Stimulated activated memory B cell treated with anti-CD40 and anti-IgM and Interleukin-4, amounts not matched to agents 10 μg/mL and 1 μg/mL and 100 μg/mL, for 72 hours (primary cell): Measurements from ENCODE around the gene LYRM2.

Source experiments
- ATAC-seq: fragments of 150-1000 bp; cut with Tn5 transposase; 2 replicates; pipeline ENCODE4 v1.10.0; 2021
- H3K27ac Mint-ChIP-seq: one replicate; pipeline ENCODE4 v1.8.0; 2022; ENCODE audit warnings: mild to moderate bottlenecking, mixed read lengths
- H3K27me3 Mint-ChIP-seq: one replicate; pipeline ENCODE4 v1.8.0; 2022; ENCODE audit warnings: mixed read lengths
- H3K36me3 Mint-ChIP-seq: one replicate; pipeline ENCODE4 v1.8.0; 2022; ENCODE audit warnings: mixed read lengths
- H3K4me1 Mint-ChIP-seq: one replicate; pipeline ENCODE4 v1.8.0; 2022; ENCODE audit warnings: mixed read lengths
- H3K4me3 Mint-ChIP-seq: one replicate; pipeline ENCODE4 v1.8.0; 2022; ENCODE audit warnings: mild to moderate bottlenecking, moderate library complexity, mixed read lengths
- H3K9me3 Mint-ChIP-seq: one replicate; pipeline ENCODE4 v1.8.0; 2022; ENCODE audit warnings: mixed read lengths

Gene LYRM2

GRCh38 chr6:89619567-89619966 is 19.0 kb downstream of the LYRM2 start:
- no peak overlapping the region for H3K4me3 Mint-ChIP-seq
- H3K27ac Mint-ChIP-seq: no peak overlapping the region
- H3K36me3 Mint-ChIP-seq: peaks cover 28% of the 10 kb centered on the region
- ATAC-seq: no peak
- H3K9me3 Mint-ChIP-seq: no peaks in the 10 kb centered on the region
- peaks cover 6% of the 10 kb centered on the region for H3K4me1 Mint-ChIP-seq
- H3K27me3 Mint-ChIP-seq: no peaks in the 10 kb centered on the region

- Mint-ChIP-seq H3K27me3 (no peaks in the 10 kb centered on the region), H3K4me3 (no peak overlapping the region), H3K9me3 (no peaks in the 10 kb centered on the region), H3K27ac (no peak overlapping the region), H3K36me3 (peaks cover 20% of the 10 kb centered on the region), H3K4me1 (no peaks in the 10 kb centered on the region)
- ATAC-seq: no peak
Measured at GRCh38 chr6:89618026-89618425, 20.5 kb downstream of the LYRM2 start.

GRCh38 chr6:89616531-89616930 is 22.0 kb downstream of the LYRM2 start:
- Mint-ChIP-seq H3K4me1 (no peaks in the 10 kb centered on the region), H3K27me3 (no peaks in the 10 kb centered on the region), H3K4me3 (no peak overlapping the region), H3K36me3 (peaks cover 14% of the 10 kb centered on the region), H3K27ac (no peak overlapping the region), H3K9me3 (no peaks in the 10 kb centered on the region)
- ATAC-seq: no peak

GRCh38 chr6:89615882-89616281 is 22.7 kb downstream of the LYRM2 start:
- Mint-ChIP-seq H3K27me3 (no peaks in the 10 kb centered on the region), H3K4me1 (no peaks in the 10 kb centered on the region), H3K27ac (no peak overlapping the region), H3K4me3 (no peak overlapping the region), H3K9me3 (no peaks in the 10 kb centered on the region), H3K36me3 (peaks cover 14% of the 10 kb centered on the region)
- ATAC-seq: no peak

GRCh38 chr6:89613790-89614189 is 24.8 kb downstream of the LYRM2 start:
- ATAC-seq: no peak
- H3K27ac Mint-ChIP-seq: no peak overlapping the region

GRCh38 chr6:89612121-89612520 is 26.4 kb downstream of the LYRM2 start:
- H3K27me3 Mint-ChIP-seq: no peaks in the 10 kb centered on the region
- H3K36me3 Mint-ChIP-seq: peaks cover 3% of the 10 kb centered on the region
- H3K27ac Mint-ChIP-seq: no peak overlapping the region
- no peaks in the 10 kb centered on the region for H3K4me1 Mint-ChIP-seq
- no peak for ATAC-seq
- H3K4me3 Mint-ChIP-seq: no peak overlapping the region
- H3K9me3 Mint-ChIP-seq: no peaks in the 10 kb centered on the region

More at GRCh38 chr6:89613790-89614189, 24.8 kb downstream of the LYRM2 start:
- Mint-ChIP-seq H3K36me3 (peaks cover 14% of the 10 kb centered on the region), H3K4me1 (no peaks in the 10 kb centered on the region), H3K9me3 (no peaks in the 10 kb centered on the region), H3K27me3 (no peaks in the 10 kb centered on the region), H3K4me3 (no peak overlapping the region)

- Mint-ChIP-seq H3K27ac (no peak overlapping the region), H3K36me3 (no peaks in the 10 kb centered on the region), H3K9me3 (no peaks in the 10 kb centered on the region), H3K27me3 (no peaks in the 10 kb centered on the region), H3K4me1 (no peaks in the 10 kb centered on the region), H3K4me3 (no peak overlapping the region)
- ATAC-seq: no peak
Measured at GRCh38 chr6:89611666-89612065, 26.9 kb downstream of the LYRM2 start.

- Mint-ChIP-seq H3K27ac (no peak overlapping the region), H3K4me1 (no peaks in the 10 kb centered on the region), H3K27me3 (no peaks in the 10 kb centered on the region), H3K4me3 (no peak overlapping the region), H3K36me3 (no peaks in the 10 kb centered on the region), H3K9me3 (no peaks in the 10 kb centered on the region)
- peak; percentile 88 for ATAC-seq
Measured at GRCh38 chr6:89610149-89610642, 28.4 kb downstream of the LYRM2 start.

- Mint-ChIP-seq H3K4me3 (no peak overlapping the region), H3K9me3 (no peaks in the 10 kb centered on the region), H3K27me3 (no peaks in the 10 kb centered on the region), H3K27ac (no peak overlapping the region), H3K36me3 (no peaks in the 10 kb centered on the region), H3K4me1 (no peaks in the 10 kb centered on the region)
- no peak for ATAC-seq
Measured at GRCh38 chr6:89605861-89606260, 32.7 kb downstream of the LYRM2 start.

GRCh38 chr6:89604653-89605052 is 33.9 kb downstream of the LYRM2 start:
- ATAC-seq: no peak
- H3K9me3 Mint-ChIP-seq: no peaks in the 10 kb centered on the region
- H3K4me1 Mint-ChIP-seq: no peaks in the 10 kb centered on the region
- H3K27ac Mint-ChIP-seq: no peak overlapping the region
- no peak overlapping the region for H3K4me3 Mint-ChIP-seq
- H3K27me3 Mint-ChIP-seq: no peaks in the 10 kb centered on the region
- no peaks in the 10 kb centered on the region for H3K36me3 Mint-ChIP-seq

GRCh38 chr6:89602166-89602565 is 36.4 kb downstream of the LYRM2 start:
- H3K36me3 Mint-ChIP-seq: peaks cover 6% of the 10 kb centered on the region
- no peak overlapping the region for H3K27ac Mint-ChIP-seq
- peaks cover 3% of the 10 kb centered on the region for H3K9me3 Mint-ChIP-seq
- no peak overlapping the region for H3K4me3 Mint-ChIP-seq
- peaks cover 13% of the 10 kb centered on the region for H3K4me1 Mint-ChIP-seq
- ATAC-seq: no peak
- H3K27me3 Mint-ChIP-seq: no peaks in the 10 kb centered on the region

- peaks cover 3% of the 10 kb centered on the region for H3K9me3 Mint-ChIP-seq
- H3K27me3 Mint-ChIP-seq: no peaks in the 10 kb centered on the region
- no peak overlapping the region for H3K27ac Mint-ChIP-seq
- ATAC-seq: no peak
- H3K36me3 Mint-ChIP-seq: peaks cover 6% of the 10 kb centered on the region
- peaks cover 33% of the 10 kb centered on the region for H3K4me1 Mint-ChIP-seq
- no peak overlapping the region for H3K4me3 Mint-ChIP-seq
Measured at GRCh38 chr6:89599727-89600126, 38.8 kb downstream of the LYRM2 start.

- Mint-ChIP-seq H3K27ac (no peak overlapping the region), H3K4me1 (peaks cover 33% of the 10 kb centered on the region), H3K27me3 (no peaks in the 10 kb centered on the region), H3K4me3 (no peak overlapping the region), H3K9me3 (peaks cover 3% of the 10 kb centered on the region), H3K36me3 (peaks cover 6% of the 10 kb centered on the region)
- ATAC-seq: no peak
Measured at GRCh38 chr6:89597988-89598387, 40.6 kb downstream of the LYRM2 start.

GRCh38 chr6:89597372-89597771 is 41.2 kb downstream of the LYRM2 start:
- Mint-ChIP-seq H3K9me3 (peaks cover 3% of the 10 kb centered on the region), H3K4me1 (peaks cover 33% of the 10 kb centered on the region), H3K27ac (peak overlapping the region; percentile 93), H3K4me3 (no peak overlapping the region), H3K27me3 (no peaks in the 10 kb centered on the region), H3K36me3 (peaks cover 6% of the 10 kb centered on the region)
- peak; percentile 42 for ATAC-seq

GRCh38 chr6:89596484-89596883 is 42.1 kb downstream of the LYRM2 start:
- H3K27ac Mint-ChIP-seq: peak overlapping the region; percentile 93
- H3K4me3 Mint-ChIP-seq: no peak overlapping the region
- ATAC-seq: no peak
- H3K4me1 Mint-ChIP-seq: peaks cover 33% of the 10 kb centered on the region
- peaks cover 6% of the 10 kb centered on the region for H3K36me3 Mint-ChIP-seq
- H3K9me3 Mint-ChIP-seq: peaks cover 3% of the 10 kb centered on the region
- H3K27me3 Mint-ChIP-seq: no peaks in the 10 kb centered on the region

GRCh38 chr6:89596056-89596455 is 42.5 kb downstream of the LYRM2 start:
- Mint-ChIP-seq H3K27me3 (no peaks in the 10 kb centered on the region), H3K4me3 (no peak overlapping the region), H3K9me3 (peaks cover 3% of the 10 kb centered on the region), H3K36me3 (peaks cover 6% of the 10 kb centered on the region), H3K27ac (peak overlapping the region; percentile 93), H3K4me1 (peaks cover 33% of the 10 kb centered on the region)
- ATAC-seq: peak; percentile 98

GRCh38 chr6:89591745-89592144 is 46.8 kb downstream of the LYRM2 start:
- Mint-ChIP-seq H3K4me1 (peaks cover 16% of the 10 kb centered on the region), H3K4me3 (no peak overlapping the region), H3K27me3 (no peaks in the 10 kb centered on the region), H3K9me3 (no peaks in the 10 kb centered on the region), H3K27ac (no peak overlapping the region), H3K36me3 (no peaks in the 10 kb centered on the region)
- no peak for ATAC-seq
